Cerebellar cortex (tissue), 1 donor: ENCODE results near the gene MMP25.
A peak's percentile ranks its signal among the peaks of the same experiment; 100 is the strongest.

Experiments
- DNase-seq: peaks from one replicate; pipeline ENCODE4 v3.0.0-alpha.2; 2015; ENCODE audit warnings: low spot score

The MMP25 gene

GRCh38 chr16:3094289-3095027 is 48.1 kb downstream of the MMP25 start:
- peak; percentile 64 for DNase-seq

GRCh38 chr16:3095869-3096268 is 49.5 kb downstream of the MMP25 start:
- no peak for DNase-seq

- DNase-seq = no peak
Measured at GRCh38 chr16:3096362-3096761, 50.0 kb downstream of the MMP25 start.

- DNase-seq = no peak
Measured at GRCh38 chr16:3097266-3097665, 50.9 kb downstream of the MMP25 start.

- DNase-seq = no peak
Measured at GRCh38 chr16:3098459-3099394, 52.4 kb downstream of the MMP25 start, which contains the start of gene ZSCAN10. Gene ZSCAN10, minus strand, starts transcription at chr16:3099294. Its CDS starts 6,357 bp downstream, at chr16:3092937.

GRCh38 chr16:3099395-3099731 is 53.0 kb downstream of the MMP25 start:
- DNase-seq = no peak

GRCh38 chr16:3099732-3100499 is 53.6 kb downstream of the MMP25 start:
- DNase-seq = peak; percentile 79

- DNase-seq = peak; percentile 45
Measured at GRCh38 chr16:3101018-3101840, 54.9 kb downstream of the MMP25 start.

- no peak for DNase-seq
Measured at GRCh38 chr16:3101841-3102470, 55.6 kb downstream of the MMP25 start.

- peak; percentile 88 for DNase-seq
Measured at GRCh38 chr16:3106205-3106928, 60.0 kb downstream of the MMP25 start.
